Stimulated activated CD4-positive, alpha-beta T cell treated with anti-CD3 and anti-CD28 coated beads, Interleukin-1b, Interleukin-23, amount 100 ng/mL, for 4 hours (primary cell): ENCODE measurements around the gene MC2R.

Experiments
- DNase-seq, 2 donors: peaks; one replicate each; pipeline ENCODE4 v3.0.0-alpha.2; 2020; ENCODE audit warnings: low read depth in 2 of 2

MC2R gene

DNA sequence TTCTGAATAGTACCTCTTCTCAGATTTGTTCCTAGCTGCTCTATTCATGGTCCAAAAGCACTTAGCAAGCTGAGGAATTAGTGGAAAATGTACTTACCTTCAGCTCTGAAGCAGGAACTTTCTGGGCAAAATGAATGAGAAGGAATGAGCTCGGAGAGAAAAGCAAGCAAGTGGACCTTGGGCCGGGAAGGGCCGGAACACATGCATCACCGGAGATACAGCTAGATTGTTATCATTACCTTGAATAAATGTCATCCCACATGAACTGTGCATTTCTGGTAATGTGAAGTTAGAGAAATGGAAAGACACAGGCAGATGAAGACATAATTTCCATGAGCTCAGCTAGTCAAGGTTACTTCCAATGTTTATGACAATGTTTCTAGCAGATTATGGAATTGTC is at the start of gene MC2R:
Gene MC2R, minus strand, starts transcription at position 146 of the 400 bp plus-strand sequence. CDS start 30,018 bp downstream, outside the sequence.
- DNase-seq, result no peak

- no peak for DNase-seq
Measured at GRCh38 chr18:13945811-13946210, 30.5 kb upstream of the MC2R start.

- DNase-seq, result no peak
Measured at GRCh38 chr18:13943338-13943737, 28.0 kb upstream of the MC2R start.

DNA sequence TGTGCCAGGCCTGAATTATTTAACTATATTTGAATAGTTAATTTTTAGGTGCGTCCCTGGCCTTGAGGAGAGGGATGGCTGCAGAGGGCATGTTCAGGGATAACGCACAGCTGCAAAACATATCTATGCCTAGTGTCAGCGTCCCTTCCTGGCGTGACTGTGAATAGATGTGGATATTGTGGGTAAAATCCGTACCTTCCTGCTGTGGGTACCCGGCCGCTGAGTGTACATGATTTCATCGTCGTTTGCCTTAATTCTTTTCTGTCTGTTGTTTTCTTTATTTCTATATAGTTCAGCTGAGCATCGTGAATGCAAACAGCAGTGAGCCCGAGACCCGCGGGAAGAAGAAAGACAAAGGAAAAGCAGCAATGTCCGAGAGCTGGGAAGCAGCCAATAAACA is 25.0 kb upstream of the MC2R start:
- no peak for DNase-seq

GRCh38 chr18:13934676-13935075 is 19.3 kb upstream of the MC2R start:
- no peak for DNase-seq

DNA sequence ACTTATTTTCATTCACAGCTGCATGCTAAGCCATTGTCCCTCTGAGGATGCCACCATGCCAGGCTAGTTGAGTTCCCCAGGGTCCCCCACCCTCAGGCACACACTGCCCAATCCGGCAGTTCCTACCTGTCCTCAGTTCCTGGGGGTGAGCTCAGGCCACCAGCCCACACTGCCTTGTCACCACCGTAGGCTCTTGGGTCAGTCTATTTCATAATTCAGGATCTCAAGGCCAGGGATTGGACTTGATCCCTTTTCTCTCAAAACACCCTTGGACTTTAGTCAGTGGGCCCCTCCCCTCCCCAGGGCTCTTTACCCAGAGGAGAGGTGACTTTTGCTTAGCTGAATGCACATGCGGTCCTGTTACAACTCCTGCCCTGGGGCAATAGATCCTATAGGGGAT is 18.7 kb upstream of the MC2R start:
- DNase-seq, result no peak

DNA sequence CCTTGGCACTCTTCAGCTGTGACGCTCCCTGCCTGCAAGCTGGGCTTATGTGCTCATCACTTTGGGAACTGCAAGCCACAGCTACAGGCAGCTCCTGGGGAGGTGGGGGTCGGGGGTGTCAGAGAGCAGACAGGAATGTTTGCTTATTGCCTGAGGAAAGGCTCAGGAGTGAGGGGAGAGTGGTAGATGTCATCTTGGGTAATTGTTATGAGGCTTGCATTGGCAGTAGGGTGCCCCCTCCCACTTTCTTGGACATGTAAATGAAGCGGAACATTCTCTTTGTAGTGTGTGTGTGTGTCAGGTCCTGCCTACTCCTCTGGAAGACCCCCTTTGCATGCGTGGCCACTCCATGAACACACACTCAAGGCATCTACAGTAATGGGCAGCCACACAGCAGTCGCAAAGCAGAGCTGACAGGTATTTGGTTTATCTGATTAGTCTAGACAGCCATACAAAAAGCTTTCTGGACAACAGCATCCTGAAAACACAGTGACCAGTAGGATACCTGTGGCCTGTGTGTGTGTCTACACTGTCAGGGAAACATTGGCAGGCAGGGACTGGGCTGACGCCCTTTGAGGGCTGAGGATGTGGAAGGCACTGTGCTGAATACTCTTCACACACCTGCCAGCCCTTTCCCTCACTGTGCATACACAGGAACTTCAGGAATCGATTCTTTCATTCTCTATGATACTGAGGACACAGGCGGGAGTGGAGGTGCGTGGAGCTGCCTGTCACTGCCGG is 17.1 kb upstream of the MC2R start:
- no peak for DNase-seq

GRCh38 chr18:13930964-13931363 is 15.6 kb upstream of the MC2R start:
- DNase-seq, result no peak

- DNase-seq, result no peak
Measured at GRCh38 chr18:13923221-13923620, 7.9 kb upstream of the MC2R start.

GRCh38 chr18:13918898-13919297 is 3.6 kb upstream of the MC2R start:
- DNase-seq, result no peak

- no peak for DNase-seq
Measured at GRCh38 chr18:13917401-13917800, 2.1 kb upstream of the MC2R start.

DNA sequence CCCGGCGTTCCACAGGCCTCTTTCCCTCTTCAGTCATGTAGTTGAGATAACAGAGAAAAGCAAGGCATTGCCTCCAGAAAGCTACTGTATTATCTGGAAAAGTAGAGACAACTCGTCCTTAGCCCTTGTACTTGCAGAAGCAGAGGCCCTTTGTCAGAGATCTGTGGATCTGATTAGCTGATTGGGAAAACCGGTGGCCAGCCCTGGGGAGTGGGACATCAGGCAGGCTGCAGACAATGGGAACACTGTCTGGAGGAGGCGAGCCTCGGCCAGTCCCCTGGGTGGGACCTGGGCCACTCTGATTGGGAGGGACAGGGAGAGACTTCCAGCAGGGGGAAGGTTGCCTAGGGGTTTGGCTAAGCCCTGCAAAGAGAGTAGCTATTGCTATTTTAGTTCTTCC is 1.2 kb upstream of the MC2R start:
- DNase-seq, result no peak

GRCh38 chr18:13915995-13916431 is 677 bp upstream of the MC2R start:
- no peak for DNase-seq

GRCh38 chr18:13914756-13915155 is 580 bp downstream of the MC2R start:
- no peak for DNase-seq

DNA sequence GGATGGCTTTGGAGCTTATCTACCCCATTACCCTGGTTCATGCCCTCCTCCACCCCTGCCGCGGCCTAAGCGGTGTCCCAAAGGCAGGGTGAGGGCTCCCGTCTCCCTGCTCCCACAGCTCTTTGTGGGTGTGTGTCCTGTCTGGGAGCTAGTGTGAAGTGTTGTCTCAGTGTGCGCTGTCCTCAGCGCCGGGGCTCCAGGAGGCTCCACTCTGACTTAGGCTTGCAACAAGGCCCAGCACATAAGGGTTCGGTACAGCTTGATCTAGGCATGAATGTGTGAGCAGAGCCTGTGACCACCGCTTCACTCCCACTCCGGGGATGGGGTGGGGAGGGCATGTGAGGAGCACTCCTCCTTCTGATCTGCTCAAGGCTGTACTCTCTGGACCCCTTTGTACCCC is 1.2 kb downstream of the MC2R start:
- DNase-seq, result no peak

- DNase-seq, result no peak
Measured at GRCh38 chr18:13913205-13913604, 2.1 kb downstream of the MC2R start.

DNA sequence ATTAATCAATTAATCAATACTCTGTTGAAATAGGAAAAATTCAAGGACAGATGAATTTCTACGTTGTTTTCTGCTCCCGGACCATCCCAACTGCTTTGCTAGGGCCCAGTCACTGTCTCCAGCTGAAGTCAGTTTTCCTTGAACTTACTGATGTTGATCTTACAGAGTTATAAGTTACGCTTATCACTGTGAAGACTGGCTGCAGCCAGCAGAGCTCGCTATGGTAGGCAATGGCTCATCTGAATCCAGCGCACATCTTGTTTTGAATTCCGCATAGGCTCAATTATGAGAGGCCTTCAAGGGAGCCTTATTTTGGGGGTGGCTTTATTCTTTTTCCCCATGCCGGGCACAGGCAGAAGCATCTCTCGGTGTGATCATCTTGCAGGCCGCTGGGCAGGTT is 2.7 kb downstream of the MC2R start:
- DNase-seq, result no peak

DNA sequence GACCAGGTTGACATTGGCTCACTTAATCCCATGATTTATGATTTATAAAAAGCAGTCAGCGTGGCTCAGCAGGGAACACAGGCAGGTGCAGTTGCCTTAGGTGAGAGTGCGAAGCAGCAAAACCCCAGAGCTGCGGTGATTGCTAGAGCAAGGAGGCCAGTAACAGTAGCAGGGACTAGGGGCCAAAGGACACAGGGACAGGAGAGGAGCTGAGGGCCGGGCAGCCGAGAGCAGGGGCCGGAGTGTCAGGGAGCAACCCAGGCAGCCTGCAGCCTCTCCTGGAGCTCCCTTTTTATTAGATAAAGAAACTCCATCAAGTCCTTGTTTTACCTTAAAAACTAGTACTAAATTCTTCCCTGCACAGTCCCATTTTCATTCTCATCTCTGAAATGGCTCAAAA is 4.3 kb downstream of the MC2R start:
- no peak for DNase-seq

DNA sequence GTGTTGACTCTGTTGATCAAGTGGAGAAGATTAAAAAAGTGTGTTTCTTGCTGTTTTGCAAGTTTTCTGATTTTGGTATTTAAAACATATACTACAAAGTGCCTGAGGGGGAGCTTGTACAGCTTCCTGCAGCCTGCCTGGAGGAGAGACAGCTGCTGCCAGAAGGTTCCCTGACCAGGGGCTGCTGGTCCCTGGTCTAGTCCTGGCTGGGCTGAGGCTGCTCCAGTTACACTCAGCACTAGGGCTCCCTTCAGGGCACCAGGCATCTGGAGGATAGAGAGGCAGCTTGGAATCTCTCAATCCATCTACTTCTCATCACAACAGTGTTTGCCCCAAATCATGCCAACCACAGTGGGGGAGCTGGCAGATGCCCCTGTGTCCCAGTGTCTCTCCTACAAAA is 4.8 kb downstream of the MC2R start:
- no peak for DNase-seq

DNA sequence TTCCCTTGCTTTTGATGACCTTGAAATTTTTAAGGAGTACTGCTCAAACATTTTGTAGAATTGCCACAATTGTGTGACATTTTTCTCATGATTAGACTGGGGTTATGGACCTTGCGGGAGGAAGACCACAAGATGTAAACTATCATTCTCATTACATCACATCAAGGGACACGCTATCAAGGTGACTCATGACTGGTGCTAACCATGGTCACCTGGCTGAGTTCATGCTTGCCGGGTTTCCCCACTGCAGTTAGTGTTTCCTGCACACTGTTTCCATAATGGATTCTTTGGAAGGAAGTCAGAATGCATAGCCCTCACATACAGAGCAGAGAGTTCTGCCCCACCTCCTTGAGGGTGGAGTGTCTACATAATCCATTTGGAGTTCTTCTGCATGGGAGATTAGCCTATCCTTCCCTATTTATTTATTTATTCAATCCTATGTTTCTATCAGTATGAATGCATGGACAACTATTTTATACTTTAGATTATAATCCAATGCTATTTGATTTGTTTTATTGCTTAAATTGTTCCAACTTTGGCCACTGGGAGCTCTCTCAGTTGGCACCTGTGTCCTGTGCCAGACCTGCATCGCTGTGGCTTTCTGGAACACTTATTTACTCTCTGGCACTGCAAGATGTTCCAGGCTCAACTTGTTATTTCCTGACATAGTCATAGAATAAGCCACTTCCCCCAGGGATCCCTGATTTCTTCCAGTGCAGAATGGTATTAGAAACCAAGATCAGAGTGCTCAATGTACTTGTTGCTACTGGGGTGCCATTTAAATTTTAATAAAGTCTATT is 6.0 kb downstream of the MC2R start:
- no peak for DNase-seq

GRCh38 chr18:13900633-13901032 is 14.7 kb downstream of the MC2R start:
- no peak for DNase-seq

DNA sequence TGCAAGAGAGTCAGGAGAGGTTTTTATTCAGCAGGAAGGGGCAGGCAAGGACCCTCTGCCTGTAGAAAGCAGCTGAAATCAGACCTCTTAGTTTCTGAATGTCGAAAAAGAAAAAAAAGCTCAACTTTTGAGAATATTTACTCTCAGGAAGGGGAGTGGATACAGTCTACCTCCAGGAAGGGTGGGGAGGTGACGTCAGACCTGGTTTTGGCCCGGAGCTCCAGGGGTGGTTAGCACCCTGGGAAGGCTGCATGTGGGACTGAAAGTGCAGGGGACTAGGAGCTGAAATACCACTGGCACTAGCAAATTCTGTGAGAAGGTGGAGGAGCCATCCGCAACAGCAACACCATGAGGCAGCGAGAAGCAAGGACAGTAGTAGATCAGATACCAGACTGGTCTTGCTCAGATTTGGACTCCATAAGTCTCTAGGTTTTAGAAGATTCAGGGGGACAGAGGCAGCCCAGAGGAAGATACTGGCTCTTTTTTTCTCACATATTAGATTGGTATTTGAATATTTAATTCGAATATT is 19.8 kb downstream of the MC2R start:
- DNase-seq, result no peak

GRCh38 chr18:13894531-13894930 is 20.8 kb downstream of the MC2R start:
- no peak for DNase-seq
